GM23338 (cell line): Measurements from ENCODE around the gene RNF183. TPM values are rescaled to one million over a fixed set of nuclear protein-coding genes. Genes with fewer than 3 reads are reported as not detected.

ENCODE experiments used
- ATAC-seq: fragments of 200-7000 bp; cut with Tn5 transposase; 3 replicates; pipeline ENCODE4 v1.9.1; 2020
- DNase-seq: peaks from one replicate; pipeline ENCODE4 v3.0.0-alpha.2; 2015; ENCODE audit warnings: low spot score
- H2AFZ ChIP-seq: fragments of 200-600 bp; sonication (generic); 2 replicates; pipeline ENCODE4 v1.8.0; 2016; ENCODE audit warnings: antibody characterized with exemption, mild to moderate bottlenecking, moderate library complexity
- H3F3A ChIP-seq: fragments of 200-600 bp; sonication (generic); replicated peaks from 2 replicates; pipeline ENCODE4 v1.8.0; 2017; ENCODE audit warnings: antibody characterized with exemption, mixed run types, low read depth
- H3K27ac ChIP-seq: fragments of 200-600 bp; sonication (generic); 2 replicates; pipeline ENCODE4 v1.6.1; 2016; ENCODE audit warnings: low read depth
- H3K27me3 ChIP-seq: fragments of 200-600 bp; sonication (generic); 2 replicates; pipeline ENCODE4 v1.8.0; 2016; ENCODE audit warnings: mild to moderate bottlenecking, mixed run types, moderate library complexity; ENCODE audit not compliant: insufficient read depth
- H3K36me3 ChIP-seq: fragments of 200-600 bp; sonication (generic); 2 replicates; pipeline ENCODE4 v1.8.0; 2016; ENCODE audit warnings: mild to moderate bottlenecking; ENCODE audit not compliant: insufficient read depth
- H3K4me1 ChIP-seq: fragments of 200-600 bp; sonication (generic); 2 replicates; pipeline ENCODE4 v1.8.0; 2016; ENCODE audit warnings: mild to moderate bottlenecking, moderate library complexity; ENCODE audit not compliant: insufficient read depth
- H3K4me2 ChIP-seq: fragments of 200-600 bp; sonication (generic); 2 replicates; pipeline ENCODE4 v1.7.1; 2017; ENCODE audit warnings: mixed run types
- H3K4me3 ChIP-seq: fragments of 200-600 bp; sonication (generic); 2 replicates; pipeline ENCODE4 v1.6.1; 2016; ENCODE audit warnings: mixed run types
- H3K79me2 ChIP-seq: fragments of 200-600 bp; sonication (generic); replicated peaks from 2 replicates; pipeline ENCODE4 v1.8.0; 2017; ENCODE audit warnings: mild to moderate bottlenecking; ENCODE audit not compliant: insufficient read depth
- H3K9me2 ChIP-seq: fragments of 200-600 bp; sonication (generic); 2 replicates; pipeline ENCODE4 v1.8.0; 2017; ENCODE audit not compliant: insufficient read depth
- H4K20me1 ChIP-seq: fragments of 200-600 bp; sonication (generic); replicated peaks from 2 replicates; pipeline ENCODE4 v1.8.0; 2017; ENCODE audit warnings: mild to moderate bottlenecking; ENCODE audit not compliant: insufficient read depth
- H3K27ac Mint-ChIP-seq: 2 replicates; pipeline ENCODE4 v1.8.0; 2020; ENCODE audit warnings: inconsistent platforms, mild to moderate bottlenecking, moderate library complexity, mixed read lengths
- H3K27me3 Mint-ChIP-seq: 3 replicates; pipeline ENCODE4 v1.8.0; 2022; ENCODE audit warnings: low read depth, mild to moderate bottlenecking, moderate library complexity, mixed read lengths, inconsistent platforms; ENCODE audit not compliant: insufficient read depth, poor library complexity
- H3K36me3 Mint-ChIP-seq: 3 replicates; pipeline ENCODE4 v1.8.0; 2021; ENCODE audit warnings: low read depth, mild to moderate bottlenecking, inconsistent platforms, moderate library complexity, mixed read lengths
- H3K4me1 Mint-ChIP-seq: 3 replicates; pipeline ENCODE4 v1.8.0; 2020; ENCODE audit warnings: mild to moderate bottlenecking, inconsistent platforms, mixed read lengths
- H3K4me3 Mint-ChIP-seq: 3 replicates; pipeline ENCODE4 v1.8.0; 2021; ENCODE audit warnings: moderate library complexity, mild to moderate bottlenecking, inconsistent platforms, mixed read lengths
- H3K9me3 Mint-ChIP-seq: 3 replicates; pipeline ENCODE4 v1.8.0; 2020; ENCODE audit warnings: moderate library complexity, mild to moderate bottlenecking, inconsistent platforms, mixed read lengths
- CREB1 ChIP-seq: fragments of 250-450 bp; sonication (Bioruptor Pico); IDR thresholded peaks from 2 replicates; pipeline ENCODE4 v1.5.0; 2020; ENCODE audit warnings: low read depth, mild to moderate bottlenecking, moderate library complexity
- CTCF ChIP-seq, 2 experiments: fragments of 200-600 bp in 1 of 2; sonication (generic) in 1 of 2; conservative IDR thresholded peaks; 2 replicates each; pipeline versions ENCODE4 v1.5.1 to v1.6.1; 2016 to 2017; ENCODE audit warnings: antibody characterized with exemption in 2 of 2, low read depth in 2 of 2, mild to moderate bottlenecking in 2 of 2, moderate library complexity in 1 of 2
- EZH2 ChIP-seq: fragments of 200-600 bp; sonication (generic); IDR thresholded peaks from one replicate; pipeline ENCODE4 v1.8.0; 2017; ENCODE audit warnings: antibody characterized with exemption, mild to moderate bottlenecking, low read depth; ENCODE audit not compliant: unreplicated experiment
- EZH2phosphoT487 ChIP-seq: fragments of 200-600 bp; sonication (generic); IDR thresholded peaks from one replicate; pipeline ENCODE4 v1.8.1; 2018; ENCODE audit warnings: antibody characterized with exemption; ENCODE audit not compliant: unreplicated experiment
- JUNB ChIP-seq: IDR thresholded peaks from one replicate; pipeline ENCODE4 v1.6.1; 2016; ENCODE audit warnings: antibody characterized with exemption; ENCODE audit not compliant: unreplicated experiment
- NANOG ChIP-seq: IDR thresholded peaks from 2 replicates; pipeline ENCODE4 v1.6.1; 2016; ENCODE audit warnings: antibody characterized with exemption, borderline replicate concordance
- POLR2AphosphoS5 ChIP-seq: IDR thresholded peaks from 2 replicates; pipeline ENCODE4 v1.6.1; 2016; ENCODE audit warnings: antibody characterized with exemption, low read depth
- STAT1 ChIP-seq: IDR thresholded peaks from one replicate; pipeline ENCODE4 v1.6.1; 2016; ENCODE audit warnings: antibody characterized with exemption; ENCODE audit not compliant: unreplicated experiment
- ZNF114 ChIP-seq: fragments of 250-450 bp; sonication (Bioruptor Pico); IDR thresholded peaks from 2 replicates; pipeline ENCODE4 v1.5.0; 2020; ENCODE audit warnings: mild to moderate bottlenecking, moderate library complexity
- ZNF331 ChIP-seq: fragments of 250-450 bp; sonication (Bioruptor Pico); IDR thresholded peaks from 2 replicates; pipeline ENCODE4 v1.5.0; 2020; ENCODE audit warnings: low read depth, mild to moderate bottlenecking, moderate library complexity
- long read RNA-seq: library from polyadenylated mRNA; unstranded; transcript quantifications from one replicate; pipeline ENCODE4 v2.0.0, GENCODE V29; 2020; ENCODE audit not compliant: unreplicated experiment
- polyA plus RNA-seq: library from polyadenylated mRNA; unstranded; fragments of >200 nt; fragmentation: Nextera tagmentation; extraction: Ambion mirVana; gene quantifications from 2 replicates; pipeline ENCODE4 v1.2.1, GENCODE V29; 2016
- total RNA-seq: library from RNA; depleted of rRNA; stranded (reverse); fragments of >200 nt; shearing (Covaris generic); gene quantifications from 2 replicates; pipeline ENCODE4 v1.2.3, GENCODE V29; 2014; rRNA removed
- TF ChIP-seq, protein P1 (sequence below): IDR thresholded peaks from one replicate; pipeline ENCODE4 v1.6.1; 2018; ENCODE audit warnings: antibody characterized with exemption; ENCODE audit not compliant: unreplicated experiment

The RNF183 gene, protein sequence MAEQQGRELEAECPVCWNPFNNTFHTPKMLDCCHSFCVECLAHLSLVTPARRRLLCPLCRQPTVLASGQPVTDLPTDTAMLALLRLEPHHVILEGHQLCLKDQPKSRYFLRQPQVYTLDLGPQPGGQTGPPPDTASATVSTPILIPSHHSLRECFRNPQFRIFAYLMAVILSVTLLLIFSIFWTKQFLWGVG
- total RNA-seq (not detected in 2 replicates), polyA plus RNA-seq (0.24 and 0.42 TPM in 2 replicates)
- long read RNA-seq: 0 reads

DNA sequence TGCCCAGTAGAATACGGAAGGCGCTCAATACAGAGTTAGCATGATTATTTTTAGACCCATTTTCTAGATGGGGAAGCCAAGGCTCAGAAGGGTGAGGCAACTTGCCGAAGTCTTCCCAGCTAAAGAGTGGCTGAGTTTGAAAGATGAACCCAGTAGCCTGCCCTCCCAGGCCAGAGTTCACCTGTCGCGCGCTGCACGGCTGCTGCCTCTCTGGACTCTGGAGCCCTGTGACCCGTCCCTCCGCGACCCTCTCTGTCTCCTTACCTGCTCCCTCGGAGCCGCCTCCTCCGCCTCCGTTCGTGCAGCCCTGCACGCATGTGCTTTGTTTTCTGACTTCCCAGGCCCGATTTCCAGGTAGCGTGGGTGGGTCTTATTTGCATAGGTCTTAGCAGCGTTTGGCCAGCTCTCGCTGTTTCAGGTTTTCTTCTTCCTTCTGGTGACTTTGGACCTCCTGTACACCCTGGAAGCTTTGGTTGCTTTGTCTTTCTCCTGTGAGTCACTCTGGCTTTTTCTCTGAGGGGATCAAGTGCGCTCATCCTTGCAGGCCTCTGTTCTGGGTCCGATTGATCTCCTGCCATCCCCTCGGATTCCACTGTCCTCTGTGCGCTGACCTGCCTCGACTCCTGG lies at the start of gene RNF183:
Gene RNF183 (minus strand): TSS at position 585 of the 627 bp plus-strand sequence. CDS start 5,192 bp downstream, outside the sequence.
- peak within 1 kb of the TSS; percentile 89 for H2AFZ ChIP-seq

More for the DNA sequence above, at the start of gene RNF183:
- Histone ChIP-seq H3K4me2 (no peak within 1 kb of the TSS), H3K27ac (no peak within 1 kb of the TSS), H3K27me3 (no peaks in the 10 kb centered on the region), H3K4me1 (no peaks in the 10 kb centered on the region), H4K20me1 (no peaks in the 10 kb centered on the region), H3F3A (no peaks in the 10 kb centered on the region), H3K4me3 (no peak within 1 kb of the TSS), H3K9me2 (no peaks in the 10 kb centered on the region), H3K36me3 (no peaks in the 10 kb centered on the region), H3K79me2 (no peaks in the 10 kb centered on the region)
- H3K27ac Mint-ChIP-seq: no peak within 1 kb of the TSS
- no peak for TF ChIP-seq JUNB
- no peak for TF ChIP-seq EZH2phosphoT487
- no peak for TF ChIP-seq STAT1
- TF ChIP-seq ZNF331 (CRISPR knock-in tag): no peak
- TF ChIP-seq CREB1 (CRISPR knock-in tag): no peak
- TF ChIP-seq, protein P1, sequence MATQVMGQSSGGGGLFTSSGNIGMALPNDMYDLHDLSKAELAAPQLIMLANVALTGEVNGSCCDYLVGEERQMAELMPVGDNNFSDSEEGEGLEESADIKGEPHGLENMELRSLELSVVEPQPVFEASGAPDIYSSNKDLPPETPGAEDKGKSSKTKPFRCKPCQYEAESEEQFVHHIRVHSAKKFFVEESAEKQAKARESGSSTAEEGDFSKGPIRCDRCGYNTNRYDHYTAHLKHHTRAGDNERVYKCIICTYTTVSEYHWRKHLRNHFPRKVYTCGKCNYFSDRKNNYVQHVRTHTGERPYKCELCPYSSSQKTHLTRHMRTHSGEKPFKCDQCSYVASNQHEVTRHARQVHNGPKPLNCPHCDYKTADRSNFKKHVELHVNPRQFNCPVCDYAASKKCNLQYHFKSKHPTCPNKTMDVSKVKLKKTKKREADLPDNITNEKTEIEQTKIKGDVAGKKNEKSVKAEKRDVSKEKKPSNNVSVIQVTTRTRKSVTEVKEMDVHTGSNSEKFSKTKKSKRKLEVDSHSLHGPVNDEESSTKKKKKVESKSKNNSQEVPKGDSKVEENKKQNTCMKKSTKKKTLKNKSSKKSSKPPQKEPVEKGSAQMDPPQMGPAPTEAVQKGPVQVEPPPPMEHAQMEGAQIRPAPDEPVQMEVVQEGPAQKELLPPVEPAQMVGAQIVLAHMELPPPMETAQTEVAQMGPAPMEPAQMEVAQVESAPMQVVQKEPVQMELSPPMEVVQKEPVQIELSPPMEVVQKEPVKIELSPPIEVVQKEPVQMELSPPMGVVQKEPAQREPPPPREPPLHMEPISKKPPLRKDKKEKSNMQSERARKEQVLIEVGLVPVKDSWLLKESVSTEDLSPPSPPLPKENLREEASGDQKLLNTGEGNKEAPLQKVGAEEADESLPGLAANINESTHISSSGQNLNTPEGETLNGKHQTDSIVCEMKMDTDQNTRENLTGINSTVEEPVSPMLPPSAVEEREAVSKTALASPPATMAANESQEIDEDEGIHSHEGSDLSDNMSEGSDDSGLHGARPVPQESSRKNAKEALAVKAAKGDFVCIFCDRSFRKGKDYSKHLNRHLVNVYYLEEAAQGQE: no peak
- TF ChIP-seq ZNF114: no peak
- TF ChIP-seq EZH2: no peak
- TF ChIP-seq POLR2AphosphoS5: no peak
- TF ChIP-seq NANOG: no peak
- TF ChIP-seq CTCF (conservative IDR thresholded peaks at IDR 0.05; ENCODE audit: low read depth in 2 of 2): no peak
- H3K9me3 Mint-ChIP-seq: no peaks in the 10 kb centered on the region
- H3K27me3 Mint-ChIP-seq: peaks cover 3% of the 10 kb centered on the region
- H3K4me1 Mint-ChIP-seq: peaks cover 7% of the 10 kb centered on the region; the same call in 2 of the 3 replicates
- H3K36me3 Mint-ChIP-seq: no peaks in the 10 kb centered on the region
- DNase-seq (peak; percentile 37), ATAC-seq (peak; percentile 71)
- no peak within 1 kb of the TSS for H3K4me3 Mint-ChIP-seq
